HepG2 (cell line): ENCODE measurements around the gene RPP25L. TPM values are rescaled to one million over a fixed set of nuclear protein-coding genes. Genes with fewer than 3 reads are reported as not detected.
A peak's percentile ranks its signal among the peaks of the same experiment; 100 is the strongest.

Experiments
- ETV5 ChIP-seq: IDR thresholded peaks from 2 replicates; pipeline ENCODE4 v1.6.1; 2018; ENCODE audit warnings: missing biosample characterization, missing genetic modification reagents, inconsistent platforms, borderline replicate concordance
- MAF1 ChIP-seq: sonication (generic); formaldehyde crosslinking; IDR thresholded peaks from 2 replicates; pipeline ENCODE4 v1.5.0; 2020; ENCODE audit warnings: missing genetic modification reagents, borderline replicate concordance
- REPIN1 ChIP-seq: sonication (generic); formaldehyde crosslinking; IDR thresholded peaks from 2 replicates; pipeline ENCODE4 v1.8.0; 2022; ENCODE audit warnings: missing genetic modification reagents, low read depth, mild to moderate bottlenecking, borderline replicate concordance
- SRSF9 ChIP-seq: fragments of 200-400 bp; formaldehyde crosslinking; IDR thresholded peaks from 2 replicates; pipeline ENCODE4 v1.6.1; 2018; ENCODE audit warnings: borderline replicate concordance, mild to moderate bottlenecking, low read depth, low read length; ENCODE audit not compliant: insufficient read depth, poor library complexity, severe bottlenecking
- ZFP91 ChIP-seq: sonication (generic); formaldehyde crosslinking; IDR thresholded peaks from 2 replicates; pipeline ENCODE4 v1.9.0; 2022; ENCODE audit warnings: missing genetic modification reagents, mild to moderate bottlenecking, borderline replicate concordance
- ZNF20 ChIP-seq: sonication (generic); formaldehyde crosslinking; IDR thresholded peaks from 2 replicates; pipeline ENCODE4 v1.4.0; 2020; ENCODE audit warnings: mild to moderate bottlenecking, moderate library complexity, missing genetic modification reagents
- ZNF619 ChIP-seq: sonication (generic); formaldehyde crosslinking; IDR thresholded peaks from 2 replicates; pipeline ENCODE4 v1.4.0; 2020; ENCODE audit warnings: mild to moderate bottlenecking, missing genetic modification reagents
- polyA plus RNA-seq, 8 experiments: library from polyadenylated mRNA; depleted of rRNA in 3 of 8; stranded (reverse) in 7 of 8; unstranded in 1 of 8; fragments of >200 nt; fragmentation: Illumina TruSeq in 4 of 8; extraction: Trizol in 4 of 8; gene quantifications; 2 replicates each; pipeline versions ENCODE4 v1.2.1 to v1.2.3, GENCODE V29; 2011 to 2016; ENCODE audit warnings: low read depth in 4 of 8, missing spikeins in 1 of 8, mixed read lengths in 1 of 8; ENCODE audit not compliant: insufficient read depth in 1 of 8
- total RNA-seq, 5 experiments: library from RNA; depleted of rRNA; stranded (reverse); fragments of >200 nt; fragmentation: Illumina TruSeq; extraction: Trizol; gene quantifications; 2 replicates each; pipeline ENCODE4 v1.2.3, GENCODE V29; 2016; ENCODE audit warnings: low read depth in 1 of 5
- TF ChIP-seq, protein P1 (sequence below): sonication (generic); formaldehyde crosslinking; IDR thresholded peaks from 2 replicates; pipeline ENCODE4 v1.4.0; 2020; ENCODE audit warnings: missing genetic modification reagents
- TF ChIP-seq, protein P2 (sequence below): sonication (generic); formaldehyde crosslinking; IDR thresholded peaks from 2 replicates; pipeline ENCODE4 v1.4.0; 2020; ENCODE audit warnings: missing genetic modification reagents, borderline replicate concordance
- TF ChIP-seq, protein P3 (sequence below): sonication (generic); formaldehyde crosslinking; conservative IDR thresholded peaks from 2 replicates; pipeline ENCODE4 v1.4.0; 2020; ENCODE audit warnings: mild to moderate bottlenecking, missing genetic modification reagents, moderate library complexity
- TF ChIP-seq, protein P4 (sequence below): sonication (generic); formaldehyde crosslinking; IDR thresholded peaks from 2 replicates; pipeline ENCODE4 v1.4.0; 2020; ENCODE audit warnings: low read depth, missing genetic modification reagents

RPP25L gene
- total and polyA plus RNA-seq, 2 of the 13 experiments (the other 11 are each of a cell fraction or from before 2014, with no cell fraction given) = 24.5 to 27.3 TPM

DNA sequence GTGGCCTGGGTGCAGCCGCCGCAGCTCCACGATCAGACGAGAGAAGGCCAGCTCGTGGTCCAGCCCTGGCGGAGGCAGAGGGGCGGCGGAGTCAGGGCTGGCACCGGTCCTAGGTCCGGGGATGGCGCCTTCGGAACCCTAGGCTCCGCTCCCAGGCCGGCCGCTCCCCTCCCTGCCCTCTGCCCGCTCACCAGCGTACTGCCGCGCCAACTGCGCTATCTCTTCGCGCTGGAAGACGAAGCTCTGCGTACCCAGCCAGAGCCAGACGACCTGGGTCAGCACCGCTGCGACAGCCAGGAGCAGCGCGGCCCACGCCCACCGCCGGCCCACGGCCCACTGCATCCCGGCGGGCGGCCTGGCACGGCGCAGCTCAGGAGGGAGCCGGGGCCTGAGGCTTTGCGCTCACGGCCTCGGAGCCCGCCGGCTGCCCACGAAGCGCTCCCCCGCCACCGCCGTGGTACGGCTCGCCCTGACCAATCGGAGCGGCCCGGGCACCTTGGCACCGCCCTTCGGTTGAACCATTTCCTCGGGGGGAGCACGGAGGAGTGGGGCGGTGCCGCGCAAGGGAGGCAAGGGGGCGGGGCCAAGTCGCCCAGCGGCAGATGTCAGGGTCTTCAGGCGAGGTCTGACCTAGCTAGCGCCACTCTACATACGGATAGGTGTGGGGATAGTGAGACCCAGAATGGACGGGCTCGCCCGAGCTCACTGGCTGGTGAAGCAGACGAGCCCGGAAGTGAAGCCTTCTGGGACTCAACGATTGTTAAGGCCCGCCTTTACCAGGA lies 25.6 kb upstream of the RPP25L start, which contains the start of gene SIGMAR1 (continued):
- TF ChIP-seq, protein P1, sequence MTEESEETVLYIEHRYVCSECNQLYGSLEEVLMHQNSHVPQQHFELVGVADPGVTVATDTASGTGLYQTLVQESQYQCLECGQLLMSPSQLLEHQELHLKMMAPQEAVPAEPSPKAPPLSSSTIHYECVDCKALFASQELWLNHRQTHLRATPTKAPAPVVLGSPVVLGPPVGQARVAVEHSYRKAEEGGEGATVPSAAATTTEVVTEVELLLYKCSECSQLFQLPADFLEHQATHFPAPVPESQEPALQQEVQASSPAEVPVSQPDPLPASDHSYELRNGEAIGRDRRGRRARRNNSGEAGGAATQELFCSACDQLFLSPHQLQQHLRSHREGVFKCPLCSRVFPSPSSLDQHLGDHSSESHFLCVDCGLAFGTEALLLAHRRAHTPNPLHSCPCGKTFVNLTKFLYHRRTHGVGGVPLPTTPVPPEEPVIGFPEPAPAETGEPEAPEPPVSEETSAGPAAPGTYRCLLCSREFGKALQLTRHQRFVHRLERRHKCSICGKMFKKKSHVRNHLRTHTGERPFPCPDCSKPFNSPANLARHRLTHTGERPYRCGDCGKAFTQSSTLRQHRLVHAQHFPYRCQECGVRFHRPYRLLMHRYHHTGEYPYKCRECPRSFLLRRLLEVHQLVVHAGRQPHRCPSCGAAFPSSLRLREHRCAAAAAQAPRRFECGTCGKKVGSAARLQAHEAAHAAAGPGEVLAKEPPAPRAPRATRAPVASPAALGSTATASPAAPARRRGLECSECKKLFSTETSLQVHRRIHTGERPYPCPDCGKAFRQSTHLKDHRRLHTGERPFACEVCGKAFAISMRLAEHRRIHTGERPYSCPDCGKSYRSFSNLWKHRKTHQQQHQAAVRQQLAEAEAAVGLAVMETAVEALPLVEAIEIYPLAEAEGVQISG (CRISPR knock-in tag) = peak; percentile 75
- TF ChIP-seq, protein P2, sequence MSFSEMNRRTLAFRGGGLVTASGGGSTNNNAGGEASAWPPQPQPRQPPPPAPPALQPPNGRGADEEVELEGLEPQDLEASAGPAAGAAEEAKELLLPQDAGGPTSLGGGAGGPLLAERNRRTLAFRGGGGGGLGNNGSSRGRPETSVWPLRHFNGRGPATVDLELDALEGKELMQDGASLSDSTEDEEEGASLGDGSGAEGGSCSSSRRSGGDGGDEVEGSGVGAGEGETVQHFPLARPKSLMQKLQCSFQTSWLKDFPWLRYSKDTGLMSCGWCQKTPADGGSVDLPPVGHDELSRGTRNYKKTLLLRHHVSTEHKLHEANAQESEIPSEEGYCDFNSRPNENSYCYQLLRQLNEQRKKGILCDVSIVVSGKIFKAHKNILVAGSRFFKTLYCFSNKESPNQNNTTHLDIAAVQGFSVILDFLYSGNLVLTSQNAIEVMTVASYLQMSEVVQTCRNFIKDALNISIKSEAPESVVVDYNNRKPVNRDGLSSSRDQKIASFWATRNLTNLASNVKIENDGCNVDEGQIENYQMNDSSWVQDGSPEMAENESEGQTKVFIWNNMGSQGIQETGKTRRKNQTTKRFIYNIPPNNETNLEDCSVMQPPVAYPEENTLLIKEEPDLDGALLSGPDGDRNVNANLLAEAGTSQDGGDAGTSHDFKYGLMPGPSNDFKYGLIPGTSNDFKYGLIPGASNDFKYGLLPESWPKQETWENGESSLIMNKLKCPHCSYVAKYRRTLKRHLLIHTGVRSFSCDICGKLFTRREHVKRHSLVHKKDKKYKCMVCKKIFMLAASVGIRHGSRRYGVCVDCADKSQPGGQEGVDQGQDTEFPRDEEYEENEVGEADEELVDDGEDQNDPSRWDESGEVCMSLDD (CRISPR knock-in tag) = peak; percentile 16; the same call in 1 of the 2 replicates
- TF ChIP-seq, protein P3, sequence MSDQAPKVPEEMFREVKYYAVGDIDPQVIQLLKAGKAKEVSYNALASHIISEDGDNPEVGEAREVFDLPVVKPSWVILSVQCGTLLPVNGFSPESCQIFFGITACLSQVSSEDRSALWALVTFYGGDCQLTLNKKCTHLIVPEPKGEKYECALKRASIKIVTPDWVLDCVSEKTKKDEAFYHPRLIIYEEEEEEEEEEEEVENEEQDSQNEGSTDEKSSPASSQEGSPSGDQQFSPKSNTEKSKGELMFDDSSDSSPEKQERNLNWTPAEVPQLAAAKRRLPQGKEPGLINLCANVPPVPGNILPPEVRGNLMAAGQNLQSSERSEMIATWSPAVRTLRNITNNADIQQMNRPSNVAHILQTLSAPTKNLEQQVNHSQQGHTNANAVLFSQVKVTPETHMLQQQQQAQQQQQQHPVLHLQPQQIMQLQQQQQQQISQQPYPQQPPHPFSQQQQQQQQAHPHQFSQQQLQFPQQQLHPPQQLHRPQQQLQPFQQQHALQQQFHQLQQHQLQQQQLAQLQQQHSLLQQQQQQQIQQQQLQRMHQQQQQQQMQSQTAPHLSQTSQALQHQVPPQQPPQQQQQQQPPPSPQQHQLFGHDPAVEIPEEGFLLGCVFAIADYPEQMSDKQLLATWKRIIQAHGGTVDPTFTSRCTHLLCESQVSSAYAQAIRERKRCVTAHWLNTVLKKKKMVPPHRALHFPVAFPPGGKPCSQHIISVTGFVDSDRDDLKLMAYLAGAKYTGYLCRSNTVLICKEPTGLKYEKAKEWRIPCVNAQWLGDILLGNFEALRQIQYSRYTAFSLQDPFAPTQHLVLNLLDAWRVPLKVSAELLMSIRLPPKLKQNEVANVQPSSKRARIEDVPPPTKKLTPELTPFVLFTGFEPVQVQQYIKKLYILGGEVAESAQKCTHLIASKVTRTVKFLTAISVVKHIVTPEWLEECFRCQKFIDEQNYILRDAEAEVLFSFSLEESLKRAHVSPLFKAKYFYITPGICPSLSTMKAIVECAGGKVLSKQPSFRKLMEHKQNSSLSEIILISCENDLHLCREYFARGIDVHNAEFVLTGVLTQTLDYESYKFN (CRISPR knock-in tag) = peak; percentile 14; the same call in 1 of the 2 replicates
- TF ChIP-seq ETV5 = peak; percentile 55
- TF ChIP-seq MAF1 = 0 out of 2 replicates have a peak, but pooled peaks have one; percentile 8
- peak; percentile 59; the same call in 1 of the 2 replicates for TF ChIP-seq ZNF619 (CRISPR knock-in tag)
- peak; percentile 51; the same call in 1 of the 2 replicates for TF ChIP-seq ZFP91 (CRISPR knock-in tag)
- no peak for TF ChIP-seq SRSF9
- TF ChIP-seq, protein P4, sequence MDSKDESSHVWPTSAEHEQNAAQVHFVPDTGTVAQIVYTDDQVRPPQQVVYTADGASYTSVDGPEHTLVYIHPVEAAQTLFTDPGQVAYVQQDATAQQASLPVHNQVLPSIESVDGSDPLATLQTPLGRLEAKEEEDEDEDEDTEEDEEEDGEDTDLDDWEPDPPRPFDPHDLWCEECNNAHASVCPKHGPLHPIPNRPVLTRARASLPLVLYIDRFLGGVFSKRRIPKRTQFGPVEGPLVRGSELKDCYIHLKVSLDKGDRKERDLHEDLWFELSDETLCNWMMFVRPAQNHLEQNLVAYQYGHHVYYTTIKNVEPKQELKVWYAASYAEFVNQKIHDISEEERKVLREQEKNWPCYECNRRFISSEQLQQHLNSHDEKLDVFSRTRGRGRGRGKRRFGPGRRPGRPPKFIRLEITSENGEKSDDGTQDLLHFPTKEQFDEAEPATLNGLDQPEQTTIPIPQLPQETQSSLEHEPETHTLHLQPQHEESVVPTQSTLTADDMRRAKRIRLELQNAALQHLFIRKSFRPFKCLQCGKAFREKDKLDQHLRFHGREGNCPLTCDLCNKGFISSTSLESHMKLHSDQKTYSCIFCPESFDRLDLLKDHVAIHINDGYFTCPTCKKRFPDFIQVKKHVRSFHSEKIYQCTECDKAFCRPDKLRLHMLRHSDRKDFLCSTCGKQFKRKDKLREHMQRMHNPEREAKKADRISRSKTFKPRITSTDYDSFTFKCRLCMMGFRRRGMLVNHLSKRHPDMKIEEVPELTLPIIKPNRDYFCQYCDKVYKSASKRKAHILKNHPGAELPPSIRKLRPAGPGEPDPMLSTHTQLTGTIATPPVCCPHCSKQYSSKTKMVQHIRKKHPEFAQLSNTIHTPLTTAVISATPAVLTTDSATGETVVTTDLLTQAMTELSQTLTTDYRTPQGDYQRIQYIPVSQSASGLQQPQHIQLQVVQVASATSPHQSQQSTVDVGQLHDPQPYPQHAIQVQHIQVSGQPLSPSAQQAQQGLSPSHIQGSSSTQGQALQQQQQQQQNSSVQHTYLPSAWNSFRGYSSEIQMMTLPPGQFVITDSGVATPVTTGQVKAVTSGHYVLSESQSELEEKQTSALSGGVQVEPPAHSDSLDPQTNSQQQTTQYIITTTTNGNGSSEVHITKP (CRISPR knock-in tag) = peak; percentile 99
- peak; percentile 87 for TF ChIP-seq REPIN1 (CRISPR knock-in tag)
- no peak for TF ChIP-seq ZNF20 (CRISPR knock-in tag)
